ENCODE results near the gene HOXC10.
A peak's percentile ranks its signal among the peaks of the same experiment; 100 is the strongest.

Gene HOXC10

DNA sequence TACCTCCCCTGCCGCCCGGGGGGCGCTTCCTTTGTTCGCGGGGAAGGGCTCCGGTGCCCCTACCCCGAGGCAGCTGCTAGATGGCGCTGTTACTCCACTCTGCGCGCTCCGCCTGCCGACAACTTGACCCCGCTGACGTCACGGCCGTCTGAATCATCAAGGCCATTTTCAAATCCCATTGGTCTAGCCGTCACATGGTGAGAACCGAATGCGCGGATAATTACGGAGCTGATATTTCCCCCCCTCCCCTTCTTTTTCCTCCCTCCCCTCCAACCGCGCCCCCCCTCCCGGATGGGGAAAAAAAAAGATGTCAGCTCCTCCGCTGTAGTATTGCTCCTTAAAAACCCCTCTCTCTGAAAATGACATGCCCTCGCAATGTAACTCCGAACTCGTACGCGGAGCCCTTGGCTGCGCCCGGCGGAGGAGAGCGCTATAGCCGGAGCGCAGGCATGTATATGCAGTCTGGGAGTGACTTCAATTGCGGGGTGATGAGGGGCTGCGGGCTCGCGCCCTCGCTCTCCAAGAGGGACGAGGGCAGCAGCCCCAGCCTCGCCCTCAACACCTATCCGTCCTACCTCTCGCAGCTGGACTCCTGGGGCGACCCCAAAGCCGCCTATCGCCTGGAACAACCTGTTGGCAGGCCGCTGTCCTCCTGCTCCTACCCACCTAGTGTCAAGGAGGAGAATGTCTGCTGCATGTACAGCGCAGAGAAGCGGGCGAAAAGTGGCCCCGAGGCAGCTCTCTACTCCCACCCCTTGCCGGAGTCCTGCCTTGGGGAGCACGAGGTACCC is at the start of gene HOXC10:
TSS of gene HOXC10 (plus strand) at position 246 of the 791 bp plus-strand sequence. CDS start at position 360, 114 bp downstream.
- peak; percentile 97 for DNase-seq (ENCODE audit: low read depth)

DNA sequence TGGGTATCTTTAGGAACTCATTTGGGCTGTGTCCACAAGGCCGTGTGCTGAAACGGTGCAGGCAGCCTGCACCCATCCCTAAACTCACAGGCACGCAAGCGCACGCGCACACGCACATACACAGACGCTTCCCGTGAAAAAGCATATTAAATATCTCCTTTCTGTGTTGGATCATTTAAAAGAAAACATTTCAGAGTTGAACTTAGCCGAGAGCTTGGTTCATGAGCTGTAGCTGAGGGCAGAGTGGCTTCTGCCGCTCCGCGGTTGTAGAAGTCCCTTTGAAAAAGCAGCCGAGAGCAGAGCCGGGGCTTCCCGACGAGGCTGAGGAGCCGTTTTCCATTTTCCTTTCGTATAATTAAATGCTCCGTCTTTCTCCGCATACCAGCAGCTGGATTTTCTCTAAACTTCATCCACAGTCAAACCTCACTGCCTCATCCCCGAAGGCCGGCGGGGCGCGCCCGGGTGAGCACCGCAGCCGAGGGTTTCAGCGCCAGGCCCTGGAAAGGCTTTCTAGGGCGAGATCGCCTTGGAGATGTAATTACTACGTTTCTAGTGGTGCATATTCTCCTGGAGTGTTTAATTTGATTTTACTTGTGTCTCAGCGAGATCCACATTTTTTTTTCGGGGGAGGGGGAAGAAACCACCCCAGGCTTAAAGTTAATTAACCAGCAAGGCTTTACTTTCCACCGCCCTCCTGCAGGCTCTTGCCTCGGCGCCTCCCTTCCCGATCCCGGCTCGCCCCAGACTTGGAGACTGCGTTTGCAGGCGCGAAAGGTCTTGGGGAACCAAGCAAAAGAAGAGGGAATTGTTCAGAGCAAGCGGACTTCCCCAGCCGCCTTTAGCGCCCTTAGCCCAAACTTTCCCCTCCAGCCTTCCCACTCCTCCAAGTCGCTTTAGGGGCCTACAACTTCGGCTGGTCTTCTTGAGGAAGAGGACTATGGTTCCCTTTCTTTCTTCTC is 49.3 kb upstream of the HOXC10 start:
- DNase-seq (ENCODE audit: low read depth): no peak

DNA sequence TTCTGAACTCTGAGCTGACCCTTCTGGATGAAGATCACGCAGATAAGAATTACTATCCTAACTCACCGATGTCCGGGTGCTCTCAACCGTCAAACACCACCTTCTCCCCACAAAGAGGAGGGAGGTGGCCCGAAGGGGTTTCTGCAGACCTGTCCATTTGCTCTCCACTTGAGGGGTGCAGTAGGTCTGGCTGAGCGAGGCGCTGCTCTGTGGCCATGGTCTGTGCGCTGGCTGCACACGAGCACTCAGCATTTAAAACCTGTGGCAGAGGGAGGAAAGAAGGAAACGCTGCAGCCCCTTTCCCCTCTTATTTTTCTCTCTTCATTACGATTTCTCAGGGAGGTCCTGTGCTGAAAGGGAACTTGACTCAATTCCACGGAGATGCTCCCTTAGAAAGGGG is 47.8 kb upstream of the HOXC10 start:
- no peak for DNase-seq (ENCODE audit: low read depth)

DNA sequence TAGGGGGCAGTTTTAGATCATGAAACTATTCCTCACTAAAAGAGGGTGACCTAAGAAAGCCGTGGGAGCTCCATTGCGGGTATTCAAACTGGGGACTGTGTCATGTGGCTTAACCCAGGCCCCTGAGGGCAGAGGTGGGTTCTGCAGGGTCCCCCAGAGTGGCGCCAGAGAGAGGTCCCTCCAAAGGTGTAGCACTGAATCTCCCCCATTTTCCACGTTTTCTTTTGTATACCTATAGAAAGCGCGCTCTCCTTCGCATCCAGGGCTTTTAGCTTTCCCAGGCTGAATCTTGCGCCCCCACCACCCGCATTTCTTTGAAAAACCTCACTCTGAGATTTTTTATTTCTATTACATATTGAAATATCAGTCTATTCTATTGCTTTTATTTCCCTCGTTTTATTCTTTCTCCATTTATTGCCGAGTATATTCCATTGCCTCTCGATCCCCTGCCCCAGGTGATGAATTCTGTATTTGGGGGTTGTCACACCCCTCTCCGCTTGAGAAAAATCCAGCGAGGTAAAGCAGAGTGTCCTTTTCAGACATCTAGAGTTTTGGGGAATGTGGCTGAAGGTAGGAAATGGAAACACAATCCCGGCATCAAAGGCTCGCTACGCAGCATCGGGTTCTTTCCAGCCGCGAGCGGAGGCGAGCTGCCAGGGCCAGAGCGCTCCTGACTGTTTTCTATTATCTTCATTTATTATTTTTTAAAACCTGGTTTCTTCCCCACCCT is 47.2 kb upstream of the HOXC10 start:
- DNase-seq (ENCODE audit: low read depth): no peak

DNA sequence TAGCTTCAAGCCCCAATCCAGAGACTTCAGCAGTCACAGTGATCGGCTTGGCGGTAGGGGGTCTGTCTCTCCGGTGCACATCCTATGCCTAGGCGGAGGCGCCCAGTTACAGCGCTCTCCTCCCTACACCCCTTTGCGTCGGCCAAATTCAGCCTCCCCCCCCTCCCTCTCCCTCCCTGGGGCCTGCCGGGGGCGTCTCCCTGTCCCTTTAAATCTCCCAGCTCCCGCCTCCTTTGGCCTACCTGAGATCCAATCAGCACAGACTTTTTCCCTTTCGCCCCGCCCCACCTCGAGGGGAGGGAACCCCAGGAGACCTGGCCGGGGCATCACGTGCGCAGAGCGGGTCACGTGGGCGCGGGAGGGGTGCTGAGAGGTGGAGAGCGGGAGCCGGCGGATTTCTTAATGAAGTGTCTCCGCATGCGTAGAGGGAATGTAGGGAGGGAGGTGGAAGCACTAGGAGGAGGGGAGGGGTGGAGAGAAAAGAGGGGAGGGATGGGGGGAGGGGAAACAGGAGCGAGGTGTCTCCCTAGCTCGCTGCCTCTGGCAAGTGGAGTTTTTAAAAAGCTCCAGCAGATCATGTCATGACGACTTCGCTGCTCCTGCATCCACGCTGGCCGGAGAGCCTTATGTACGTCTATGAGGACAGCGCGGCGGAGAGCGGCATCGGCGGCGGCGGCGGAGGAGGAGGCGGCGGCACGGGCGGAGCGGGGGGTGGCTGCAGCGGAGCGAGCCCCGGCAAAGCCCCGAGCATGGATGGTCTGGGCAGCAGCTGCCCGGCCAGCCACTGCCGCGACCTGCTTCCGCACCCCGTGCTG is 46.4 kb upstream of the HOXC10 start, which contains the start of gene HOXC13:
TSS of gene HOXC13 (plus strand) at position 506 of the 815 bp plus-strand sequence. CDS start at position 582, 76 bp downstream.
- DNase-seq (ENCODE audit: low read depth): peak; percentile 88

DNA sequence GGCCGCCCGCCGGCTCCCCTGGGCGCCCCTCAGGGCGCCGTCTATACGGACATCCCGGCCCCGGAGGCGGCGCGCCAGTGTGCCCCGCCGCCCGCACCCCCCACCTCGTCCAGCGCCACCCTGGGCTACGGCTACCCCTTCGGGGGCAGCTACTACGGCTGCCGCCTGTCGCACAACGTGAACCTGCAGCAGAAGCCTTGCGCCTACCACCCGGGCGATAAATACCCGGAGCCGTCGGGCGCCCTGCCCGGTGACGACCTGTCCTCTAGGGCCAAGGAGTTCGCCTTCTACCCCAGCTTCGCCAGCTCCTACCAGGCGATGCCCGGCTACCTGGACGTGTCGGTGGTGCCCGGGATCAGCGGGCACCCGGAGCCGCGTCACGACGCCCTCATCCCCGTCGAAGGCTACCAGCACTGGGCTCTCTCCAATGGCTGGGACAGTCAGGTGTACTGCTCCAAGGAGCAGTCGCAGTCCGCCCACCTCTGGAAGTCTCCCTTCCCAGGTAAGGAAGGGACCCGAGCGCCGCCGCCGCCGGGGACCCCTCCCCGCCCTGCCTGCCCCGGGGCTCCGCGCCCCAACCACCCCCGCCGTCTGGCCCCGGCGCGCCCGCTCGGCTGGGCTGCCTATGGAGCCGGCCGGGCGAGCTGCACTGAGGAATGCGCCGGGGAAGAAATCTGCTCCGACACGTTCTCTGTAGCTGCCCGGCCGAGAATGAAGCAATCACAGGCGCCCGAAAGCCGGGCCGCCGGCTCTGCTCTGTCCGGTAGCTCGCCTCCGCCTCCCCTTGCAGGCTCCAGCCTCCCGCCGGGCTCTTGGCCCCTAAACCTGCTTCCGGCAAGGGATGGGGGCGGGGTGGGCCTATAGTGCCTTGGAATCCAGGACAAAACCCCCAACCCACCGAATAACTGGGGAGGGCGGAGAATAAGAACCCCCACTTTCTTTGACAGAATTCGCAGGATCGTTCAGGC is 45.5 kb upstream of the HOXC10 start:
- DNase-seq (ENCODE audit: low read depth): peak; percentile 52

DNA sequence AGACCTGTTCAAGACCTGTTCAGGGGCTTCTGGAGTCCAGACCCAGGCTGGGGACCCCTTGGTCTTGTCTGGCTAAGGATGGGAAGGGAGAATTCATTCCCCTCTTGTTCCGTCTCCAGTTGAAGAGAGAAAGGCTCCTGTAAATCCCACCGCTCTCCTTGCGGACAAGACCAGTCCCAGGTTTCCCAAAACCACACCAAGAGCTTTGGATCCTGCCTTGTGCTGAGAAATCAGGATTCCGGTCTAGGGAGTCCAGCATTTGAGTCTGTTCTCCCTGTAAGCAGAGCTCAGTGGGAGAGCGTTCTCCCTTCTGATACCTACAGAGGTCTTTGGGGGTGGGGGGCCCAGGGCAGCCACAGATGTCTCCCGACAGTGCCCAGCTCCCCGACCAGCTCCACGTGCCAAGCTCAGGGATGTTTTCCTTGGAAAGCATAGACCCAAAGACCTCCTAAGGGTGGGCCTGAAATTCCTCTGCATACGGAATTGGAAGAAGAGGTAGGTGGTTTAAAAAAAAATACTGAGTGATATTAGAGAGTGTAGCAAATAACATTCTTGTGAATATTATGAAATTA is 44.4 kb upstream of the HOXC10 start:
- no peak for DNase-seq (ENCODE audit: low read depth)

DNA sequence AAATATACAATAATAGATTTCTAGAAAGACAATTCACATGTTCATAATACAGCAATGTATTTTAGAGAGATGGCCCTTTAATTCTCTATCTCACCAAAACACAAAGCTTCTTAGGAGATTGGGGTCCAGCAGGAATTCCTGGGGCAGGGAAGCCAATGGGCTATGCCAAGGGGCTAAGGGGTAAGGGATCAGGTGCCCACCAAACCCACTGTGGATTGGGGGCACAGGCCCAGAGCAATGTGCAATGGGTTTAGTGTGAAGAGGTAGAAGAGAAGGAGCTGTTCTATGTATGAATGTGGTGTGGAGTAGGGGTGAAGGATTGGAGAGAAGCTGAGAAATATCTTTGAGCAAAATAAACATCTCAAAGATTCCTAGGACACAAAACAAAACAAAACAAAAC is 43.8 kb upstream of the HOXC10 start:
- DNase-seq (ENCODE audit: low read depth): no peak

DNA sequence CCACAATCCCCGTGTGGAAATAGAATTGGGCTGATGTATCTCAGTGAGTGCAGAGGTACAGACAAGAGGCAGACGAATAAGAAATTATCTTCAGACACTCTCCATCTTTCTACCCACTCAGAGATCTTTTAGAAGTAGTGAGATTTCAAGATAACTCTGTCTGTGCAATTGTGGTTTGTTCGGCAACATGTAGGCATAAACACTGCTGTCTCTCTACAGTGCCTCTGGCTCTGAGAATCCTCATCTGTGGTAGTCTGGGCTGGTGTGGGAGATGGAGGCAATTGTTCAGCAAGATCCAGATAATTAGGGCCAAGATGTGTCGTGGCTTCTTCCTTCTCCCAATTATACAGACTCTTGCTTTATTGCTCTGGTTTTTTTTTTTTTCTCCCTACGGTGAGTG is 43.2 kb upstream of the HOXC10 start:
- no peak for DNase-seq (ENCODE audit: low read depth)

DNA sequence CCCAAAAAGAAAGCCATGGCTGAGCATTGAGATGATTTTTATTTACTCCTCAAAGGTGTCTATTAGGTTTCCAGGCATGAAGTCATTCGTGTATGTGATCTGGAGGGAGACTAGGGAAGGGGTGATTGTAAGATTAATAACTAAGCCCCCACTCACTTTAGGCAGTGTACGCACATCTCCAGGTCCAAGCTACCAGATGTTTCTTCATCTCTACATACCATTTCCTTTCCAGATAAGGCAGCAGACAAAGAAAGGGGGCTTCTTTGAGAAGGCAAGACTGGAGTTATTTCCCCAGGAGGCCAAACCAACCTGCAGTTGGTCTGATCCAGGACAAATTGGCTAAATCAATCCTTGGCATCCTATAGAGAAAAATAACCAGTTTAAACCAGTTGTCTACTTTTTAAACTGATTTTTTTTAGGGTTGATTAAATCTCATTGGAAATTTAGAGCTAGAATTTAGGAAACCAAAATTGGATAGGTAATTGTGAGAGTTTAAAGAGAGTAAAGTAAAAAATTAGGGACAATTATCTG is 42.4 kb upstream of the HOXC10 start:
- DNase-seq (ENCODE audit: low read depth): no peak

DNA sequence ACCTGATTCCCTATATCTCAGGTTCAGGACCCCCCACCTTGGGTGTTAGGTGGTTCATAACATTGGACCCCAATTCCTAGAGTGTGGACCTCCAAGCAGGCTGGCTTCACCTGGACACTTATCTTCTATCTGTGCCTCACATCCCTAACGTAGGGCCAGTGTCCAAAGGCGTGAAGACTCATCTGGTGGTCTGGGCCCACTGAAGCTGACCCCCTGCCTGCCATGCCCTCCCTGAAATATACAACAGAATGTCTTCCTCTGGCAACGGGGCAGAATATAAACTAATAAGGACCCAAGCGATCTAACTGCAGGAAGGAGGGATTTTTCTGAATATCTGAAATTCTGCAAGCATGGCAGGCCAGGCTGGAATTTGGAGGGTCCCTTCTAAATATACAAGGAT is 40.7 kb upstream of the HOXC10 start:
- DNase-seq (ENCODE audit: low read depth): no peak

DNA sequence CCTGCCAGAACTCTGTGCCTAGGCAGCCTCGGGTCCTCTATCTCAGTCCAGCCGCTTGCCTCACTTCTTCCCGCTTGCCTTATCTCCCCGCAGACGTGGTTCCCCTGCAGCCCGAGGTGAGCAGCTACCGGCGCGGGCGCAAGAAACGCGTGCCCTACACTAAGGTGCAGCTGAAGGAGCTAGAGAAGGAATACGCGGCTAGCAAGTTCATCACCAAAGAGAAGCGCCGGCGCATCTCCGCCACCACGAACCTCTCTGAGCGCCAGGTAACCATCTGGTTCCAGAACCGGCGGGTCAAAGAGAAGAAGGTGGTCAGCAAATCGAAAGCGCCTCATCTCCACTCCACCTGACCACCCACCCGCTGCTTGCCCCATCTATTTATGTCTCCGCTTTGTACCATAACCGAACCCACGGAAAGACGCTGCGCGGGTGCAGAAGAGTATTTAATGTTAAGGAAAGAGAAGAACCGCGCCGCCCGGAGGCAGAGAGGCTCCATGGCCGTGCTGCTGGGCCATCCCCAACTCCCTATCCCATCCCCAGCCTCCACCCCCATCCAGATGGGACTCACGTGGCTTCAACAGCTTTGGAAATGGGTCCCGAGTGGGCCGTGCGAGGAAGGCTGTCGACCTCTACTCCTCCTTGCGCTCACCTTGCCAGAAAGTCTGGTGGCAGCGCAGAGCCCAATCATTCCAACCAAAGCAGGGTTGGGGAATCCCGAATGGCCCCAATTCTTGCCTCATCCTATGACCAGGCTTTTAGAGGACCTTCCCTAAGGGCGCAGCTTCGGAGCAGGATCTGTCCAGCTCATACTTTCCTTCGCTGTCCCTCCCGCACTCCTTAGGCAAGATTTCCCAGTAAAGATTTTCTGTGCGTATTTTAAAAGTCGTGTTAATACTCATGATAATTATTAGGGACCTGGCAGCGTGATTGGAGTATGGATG is 39.8 kb upstream of the HOXC10 start:
- no peak for DNase-seq (ENCODE audit: low read depth)

DNA sequence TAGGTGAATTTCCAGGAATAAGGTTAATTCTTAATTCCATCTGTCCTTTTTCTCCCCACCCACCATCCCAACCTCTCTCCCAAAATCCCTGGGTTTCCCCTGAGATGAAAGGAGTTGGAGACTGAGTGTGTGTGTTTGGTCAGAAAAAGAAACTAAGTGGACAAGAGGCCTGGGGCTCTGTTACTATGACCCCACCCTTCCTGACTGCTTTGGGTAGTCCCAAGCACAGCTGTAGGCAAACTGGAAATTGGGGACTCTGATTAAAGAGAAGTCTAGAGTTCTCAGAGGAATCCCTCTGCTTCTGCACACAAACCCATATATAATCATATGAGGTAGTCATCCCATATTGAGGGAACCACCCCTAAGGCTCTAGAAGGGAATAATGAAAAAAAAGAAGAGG is 37.2 kb upstream of the HOXC10 start:
- DNase-seq (ENCODE audit: low read depth): no peak

DNA sequence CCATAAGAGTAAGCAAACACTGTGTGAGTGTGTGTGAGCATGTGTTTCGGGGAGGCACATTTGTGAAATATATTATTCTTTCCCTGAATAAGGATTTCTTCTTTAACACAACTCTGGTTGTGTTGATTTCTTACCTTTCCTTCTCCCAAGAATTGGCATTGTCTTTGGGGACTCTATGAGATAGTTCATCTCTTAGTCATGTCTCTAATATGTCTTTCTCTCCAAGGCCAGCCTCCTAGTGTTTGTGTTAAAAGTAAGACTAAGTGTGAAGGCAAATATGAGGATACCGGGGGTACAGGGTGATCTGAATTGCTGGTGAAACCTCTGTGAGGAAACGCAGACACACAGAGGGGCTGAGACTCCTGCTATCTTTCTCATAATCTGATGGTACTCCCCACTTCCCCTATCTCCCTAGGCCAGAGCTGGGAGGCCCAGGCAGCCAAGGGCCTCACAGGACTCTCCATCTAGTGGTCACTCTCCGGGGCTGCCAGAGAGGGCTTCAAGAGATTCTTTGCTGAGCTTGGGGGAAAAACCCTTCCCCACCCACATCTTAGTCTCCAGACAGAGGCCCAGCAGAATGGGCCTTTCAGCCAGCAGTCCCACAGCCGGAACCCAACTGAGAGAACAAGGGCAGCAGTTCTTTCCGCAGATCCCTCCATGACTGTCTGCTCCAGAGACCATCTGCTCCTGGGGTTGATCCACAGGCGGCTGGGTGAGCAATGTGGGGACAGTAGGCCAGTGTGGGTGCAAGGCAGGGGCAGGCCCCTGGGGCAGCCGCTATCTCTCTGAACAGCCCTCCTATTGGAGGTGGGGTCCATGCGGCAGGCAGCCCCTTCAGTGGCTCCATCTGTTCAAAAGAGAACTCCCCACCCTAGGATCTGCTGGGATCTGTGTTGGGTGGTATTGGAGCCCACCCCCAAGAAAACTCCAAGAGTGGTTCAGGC is 36.0 kb upstream of the HOXC10 start:
- no peak for DNase-seq (ENCODE audit: low read depth)

DNA sequence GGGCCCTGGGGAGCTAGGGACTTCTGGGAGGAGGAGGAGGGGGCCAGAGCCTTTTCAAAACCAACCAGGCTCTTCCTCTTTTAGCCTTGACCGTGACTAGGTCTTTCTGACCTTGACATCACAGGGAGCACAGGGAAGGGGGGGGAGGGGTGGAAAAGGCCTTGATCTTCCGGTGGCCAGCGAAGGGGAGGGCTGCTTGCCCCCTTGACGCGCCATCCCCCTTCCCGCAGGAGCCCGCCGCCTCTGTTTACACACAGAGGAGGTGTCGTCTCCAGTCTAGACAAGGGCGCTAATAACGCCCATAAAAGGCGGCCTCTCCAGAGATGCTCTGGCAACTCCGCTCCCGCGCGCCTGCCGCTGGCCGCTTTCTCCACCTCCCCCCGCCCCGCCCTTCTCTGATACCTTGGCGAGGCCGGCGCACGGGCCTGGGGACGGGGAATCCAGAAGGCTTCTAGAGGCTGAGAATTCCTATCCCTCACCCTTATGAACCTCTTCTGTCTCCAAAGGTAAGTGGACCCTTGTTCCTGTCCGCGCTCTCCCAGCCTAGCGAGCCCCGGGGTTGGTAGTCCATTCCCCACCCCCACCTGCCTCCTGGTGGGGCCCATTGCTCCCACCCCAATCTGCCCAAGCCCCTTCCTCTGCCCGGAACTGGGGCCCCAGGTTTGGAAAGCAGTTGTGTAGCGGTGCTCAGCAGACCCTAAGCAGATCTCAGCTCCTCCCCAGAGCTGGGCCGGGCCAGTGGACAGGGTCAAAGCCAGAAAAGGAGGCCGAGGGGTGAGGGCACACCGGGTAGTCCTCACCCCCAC is 35.1 kb upstream of the HOXC10 start:
- DNase-seq (ENCODE audit: low read depth): no peak

DNA sequence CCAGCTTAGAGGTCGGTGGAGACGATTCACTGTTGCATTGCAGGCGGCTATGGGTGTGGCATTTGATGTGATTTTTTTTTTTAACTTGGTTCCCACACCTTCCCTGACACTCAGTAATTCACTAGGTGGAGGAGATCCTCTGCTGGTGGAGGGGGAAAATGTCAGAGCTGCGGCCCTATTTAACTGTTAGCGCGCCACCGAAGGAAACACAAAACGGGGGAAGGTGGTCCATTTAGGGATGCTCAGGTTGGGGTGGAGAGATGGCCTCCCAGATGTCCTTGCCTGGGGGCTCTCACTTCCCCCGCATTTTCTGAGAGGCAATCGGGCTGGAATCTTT is 34.5 kb upstream of the HOXC10 start:
- no peak for DNase-seq (ENCODE audit: low read depth)

All from ELR (cell line).